HEK293 (cell line): ENCODE measurements around the gene MOK.

Experiments used
- ZBTB17 ChIP-seq: fragments of 450-650 bp; formaldehyde crosslinking; IDR thresholded peaks from 2 replicates; pipeline ENCODE4 v1.5.1; 2016; ENCODE audit warnings: missing biosample characterization, missing genetic modification characterization
- ZNF561 ChIP-seq: fragments of 450-650 bp; IDR thresholded peaks from 2 replicates; pipeline ENCODE4 v1.5.1; 2018; ENCODE audit warnings: missing biosample characterization, missing genetic modification characterization, borderline replicate concordance
- ZNF707 ChIP-seq: fragments of 450-650 bp; formaldehyde crosslinking; IDR thresholded peaks from 2 replicates; pipeline ENCODE4 v1.5.1; 2016; ENCODE audit warnings: missing biosample characterization, missing genetic modification characterization
- TF ChIP-seq, protein P1 (sequence below): fragments of 450-650 bp; formaldehyde crosslinking; IDR thresholded peaks from 2 replicates; pipeline ENCODE4 v1.5.1; 2016; ENCODE audit warnings: missing biosample characterization, missing genetic modification characterization

DNA sequence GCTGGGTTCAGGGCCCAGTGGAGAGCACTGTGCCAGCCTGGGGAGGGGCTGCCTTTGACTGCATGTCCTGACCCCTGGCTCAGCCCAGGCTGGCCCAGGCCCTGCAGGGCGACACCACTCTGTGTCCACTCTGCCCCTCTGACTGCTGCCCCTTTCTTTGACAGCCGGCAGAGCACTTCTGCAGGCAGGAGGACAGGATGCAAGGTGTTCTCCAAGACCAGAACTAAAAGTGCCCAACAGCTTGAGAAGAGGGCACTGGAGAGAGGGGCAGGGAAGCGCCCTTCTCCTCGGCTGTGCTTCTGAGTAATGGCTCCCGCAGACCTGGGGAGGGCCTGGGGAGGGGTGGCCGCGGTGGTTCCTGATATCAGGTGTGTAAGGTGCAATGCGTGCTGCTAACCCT lies 92.6 kb downstream of the MOK start:
- TF ChIP-seq, protein P1, sequence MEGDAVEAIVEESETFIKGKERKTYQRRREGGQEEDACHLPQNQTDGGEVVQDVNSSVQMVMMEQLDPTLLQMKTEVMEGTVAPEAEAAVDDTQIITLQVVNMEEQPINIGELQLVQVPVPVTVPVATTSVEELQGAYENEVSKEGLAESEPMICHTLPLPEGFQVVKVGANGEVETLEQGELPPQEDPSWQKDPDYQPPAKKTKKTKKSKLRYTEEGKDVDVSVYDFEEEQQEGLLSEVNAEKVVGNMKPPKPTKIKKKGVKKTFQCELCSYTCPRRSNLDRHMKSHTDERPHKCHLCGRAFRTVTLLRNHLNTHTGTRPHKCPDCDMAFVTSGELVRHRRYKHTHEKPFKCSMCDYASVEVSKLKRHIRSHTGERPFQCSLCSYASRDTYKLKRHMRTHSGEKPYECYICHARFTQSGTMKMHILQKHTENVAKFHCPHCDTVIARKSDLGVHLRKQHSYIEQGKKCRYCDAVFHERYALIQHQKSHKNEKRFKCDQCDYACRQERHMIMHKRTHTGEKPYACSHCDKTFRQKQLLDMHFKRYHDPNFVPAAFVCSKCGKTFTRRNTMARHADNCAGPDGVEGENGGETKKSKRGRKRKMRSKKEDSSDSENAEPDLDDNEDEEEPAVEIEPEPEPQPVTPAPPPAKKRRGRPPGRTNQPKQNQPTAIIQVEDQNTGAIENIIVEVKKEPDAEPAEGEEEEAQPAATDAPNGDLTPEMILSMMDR (tag by site-specific recombination): no peak
- TF ChIP-seq ZBTB17 (tag by site-specific recombination): no peak
- TF ChIP-seq ZNF561 (tag by site-specific recombination): no peak
- no peak for TF ChIP-seq ZNF707 (tag by site-specific recombination)
